T-cell (primary cell): ENCODE results near the gene MLX. TPM values are rescaled to one million over a fixed set of nuclear protein-coding genes. Genes with fewer than 3 reads are reported as not detected.
A peak's percentile ranks its signal among the peaks of the same experiment; 100 is the strongest.

Experiments used
- ATAC-seq, 4 experiments: fragments of 200-7000 bp in 3 of 4; fragments of 150-1000 bp in 1 of 4; cut with Tn5 transposase; replicated peaks in 1 of 4; 1 replicate in 3 of 4; 2 replicates in 1 of 4; pipeline ENCODE4 v1.10.0; 2021; ENCODE audit warnings: moderate library complexity in 3 of 4, mild to moderate bottlenecking in 2 of 4, moderate number of reproducible peaks in 1 of 4
- CTCF ChIA-PET, 2 donors: fragments of 300-600 bp; sonication (Branson Sonifier 250); formaldehyde crosslinking; loops; one replicate each; lab custom pipeline; 2022; ENCODE audit warnings: antibody characterized with exemption in 2 of 2; lab: Charles Lee
- POLR2A ChIA-PET, 2 donors: fragments of 300-600 bp; sonication (Branson Sonifier 250); formaldehyde crosslinking; loops; one replicate each; lab custom pipeline; 2022; ENCODE audit warnings: antibody characterized with exemption in 2 of 2; lab: Charles Lee
- DNase-seq, 35 experiments: peaks; one replicate each; pipeline versions ENCODE4 v3.0.0 to v3.0.0-alpha.2; 2013 to 2023
- H3K27ac ChIP-seq: one replicate; pipeline ENCODE4 v1.5.1; 2013; ENCODE audit warnings: low read length
- H3K27me3 ChIP-seq, 2 experiments: replicated peaks in 1 of 2; 1 replicate in 1 of 2; 2 replicates in 1 of 2; pipeline versions ENCODE4 v1.6.1 to v1.7.0; 2013; ENCODE audit warnings: low read length in 1 of 2, mixed read lengths in 1 of 2; ENCODE audit not compliant: control insufficient read depth in 2 of 2, insufficient read depth in 2 of 2; ENCODE audit errors: extremely low read depth in 1 of 2
- H3K36me3 ChIP-seq, 2 donors: 1 replicate in 1 of 2; 2 replicates in 1 of 2; pipeline versions ENCODE4 v1.6.1 to v1.7.0; 2013; ENCODE audit warnings: low read length in 1 of 2; ENCODE audit not compliant: control insufficient read depth in 2 of 2, insufficient read depth in 1 of 2; ENCODE audit errors: extremely low read depth in 1 of 2
- H3K4me1 ChIP-seq, 2 experiments: 1 replicate in 1 of 2; 2 replicates in 1 of 2; pipeline versions ENCODE4 v1.6.1 to v1.7.0; 2013; ENCODE audit warnings: low read length in 2 of 2, mixed read lengths in 1 of 2; ENCODE audit not compliant: insufficient read depth in 2 of 2, control insufficient read depth in 1 of 2; ENCODE audit errors: extremely low read depth in 1 of 2
- H3K4me3 ChIP-seq, 2 donors: 1 replicate in 1 of 2; 2 replicates in 1 of 2; pipeline versions ENCODE4 v1.5.1 to v1.7.0; 2013; ENCODE audit warnings: mild to moderate bottlenecking in 2 of 2, low read length in 1 of 2, moderate library complexity in 1 of 2; ENCODE audit not compliant: control insufficient read depth in 1 of 2; ENCODE audit errors: extremely low read depth in 1 of 2
- H3K9me3 ChIP-seq: 2 replicates; pipeline ENCODE4 v1.7.0; 2013
- H3K27ac Mint-ChIP-seq, 2 donors: one replicate each; pipeline ENCODE4 v1.8.0; 2020 to 2021; ENCODE audit warnings: mild to moderate bottlenecking in 2 of 2, mixed read lengths in 2 of 2
- H3K27me3 Mint-ChIP-seq, 2 donors: one replicate each; pipeline ENCODE4 v1.8.0; 2021 to 2022; ENCODE audit warnings: mixed read lengths in 2 of 2
- H3K36me3 Mint-ChIP-seq: one replicate; pipeline ENCODE4 v1.8.0; 2021; ENCODE audit warnings: mixed read lengths
- H3K4me1 Mint-ChIP-seq, 3 donors: one replicate each; pipeline ENCODE4 v1.8.0; 2020 to 2022; ENCODE audit warnings: mixed read lengths in 3 of 3, mild to moderate bottlenecking in 1 of 3
- H3K4me3 Mint-ChIP-seq, 3 donors: one replicate each; pipeline ENCODE4 v1.8.0; 2020 to 2022; ENCODE audit warnings: mild to moderate bottlenecking in 3 of 3, mixed read lengths in 3 of 3, moderate library complexity in 3 of 3
- H3K9me3 Mint-ChIP-seq, 3 donors: one replicate each; pipeline ENCODE4 v1.8.0; 2020 to 2022; ENCODE audit warnings: mixed read lengths in 3 of 3
- WGBS: methylation state at CpG from one replicate; pipeline ENCODE4 v1.1.5; 2013; ENCODE audit warnings: missing lambda C conversion rate; ENCODE audit not compliant: insufficient coverage; 5-methylcytosine and 5-hydroxymethylcytosine counted together
- total RNA-seq, 35 experiments: library from RNA in 6 of 35; stranded (reverse) in 6 of 35; fragments of 120-200 nt in 1 of 35; gene quantifications; one replicate each; pipeline versions ENCODE4 v1.2.1 to v1.2.4 and lab custom pipeline; 2013 to 2026

Gene MLX
- total RNA-seq, 5 donors from 2014 or later (not counting 1 experiment from before 2014, with no cell fraction given) = 31.4 to 68.9 (median 61.2) TPM

DNA sequence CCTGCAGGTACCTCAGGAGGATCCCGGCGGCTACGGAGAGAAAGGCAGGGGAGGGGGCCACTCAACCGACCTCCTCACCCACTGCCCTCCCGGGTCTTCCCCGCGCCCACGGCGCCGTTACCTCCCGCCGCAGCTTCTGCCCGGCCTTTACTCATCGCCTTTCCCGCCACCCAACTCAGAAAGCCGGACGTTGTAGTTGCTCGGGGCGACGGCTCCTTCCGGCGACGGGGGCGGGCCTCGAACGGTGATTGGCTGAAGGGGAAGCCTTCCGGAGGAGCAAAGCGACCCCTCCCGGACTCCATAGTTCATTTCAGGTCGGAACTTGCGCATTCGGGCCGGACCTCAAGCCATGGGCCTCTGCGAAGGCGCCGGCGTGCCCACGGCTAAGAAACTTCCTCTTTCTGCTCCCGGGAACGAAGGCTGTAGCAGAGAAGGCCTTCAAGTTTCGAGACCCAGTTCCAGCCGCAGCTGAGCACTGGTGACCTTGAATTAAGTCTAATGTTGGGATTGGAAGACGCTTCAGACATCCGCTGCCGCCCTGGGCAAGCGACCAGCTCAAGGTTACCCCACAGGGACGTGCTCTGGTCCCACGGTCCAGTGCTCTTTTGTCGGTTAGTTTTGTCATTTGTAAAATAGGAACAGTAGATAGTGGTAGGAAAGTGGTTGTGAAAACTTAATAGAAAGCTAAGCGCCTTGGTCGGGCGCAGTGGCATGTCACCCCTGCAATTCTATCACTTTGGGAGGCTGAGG is 10.8 kb downstream of the MLX start, which contains the start of gene PSMC3IP:
Gene PSMC3IP (minus strand): TSS at position 198 of the 750 bp plus-strand sequence. CDS start 43 bp downstream, at position 155.
- Histone ChIP-seq H3K27me3 (no peaks in the 10 kb centered on the region), H3K27ac (peak within 1 kb of the TSS; percentile 40), H3K36me3 (peaks cover 18 to 48% of the 10 kb centered on the region in 2 donors), H3K4me1 (peaks cover 5 to 20% of the 10 kb centered on the region in 2 experiments), H3K4me3 (peak within 1 kb of the TSS; percentile 76 to 95), H3K9me3 (no peaks in the 10 kb centered on the region)
- under 1% methylated on average over 43 of the region's 52 CpGs for WGBS
- peaks cover 32 to 38% (median 36%) of the 10 kb centered on the region in 3 donors for H3K4me1 Mint-ChIP-seq
- peak within 1 kb of the TSS; percentile 88 to 99 (median 98) for H3K4me3 Mint-ChIP-seq
- H3K36me3 Mint-ChIP-seq = peaks cover 20% of the 10 kb centered on the region
- peak within 1 kb of the TSS; percentile 96 to 98 for H3K27ac Mint-ChIP-seq
- peak; percentile 79 to 94 (median 87) for DNase-seq
- H3K9me3 Mint-ChIP-seq = no peaks in the 10 kb centered on the region
- H3K27me3 Mint-ChIP-seq = no peaks in the 10 kb centered on the region
- peak; percentile 93 to 94 (median 93) for ATAC-seq
- CTCF ChIA-PET = interaction anchor here (0.6 to 3.6 kb wide), 29 partner anchors 7 to 889 kb away, joined by 3 to 22 read pairs (median 4); partner anchors contain the start of genes BECN1 (in 1 of the 2), CCR10 (in 1 of the 2), CNTD1 (in 1 of the 2) and COA3 (in 1 of the 2)
- POLR2A ChIA-PET = interaction anchor here in 1 of 2 donors (0.6 kb wide), 1 partner anchor 32 kb away, joined by 4 read pairs; the partner anchor contains the start of genes RETREG3 and TUBG1

DNA sequence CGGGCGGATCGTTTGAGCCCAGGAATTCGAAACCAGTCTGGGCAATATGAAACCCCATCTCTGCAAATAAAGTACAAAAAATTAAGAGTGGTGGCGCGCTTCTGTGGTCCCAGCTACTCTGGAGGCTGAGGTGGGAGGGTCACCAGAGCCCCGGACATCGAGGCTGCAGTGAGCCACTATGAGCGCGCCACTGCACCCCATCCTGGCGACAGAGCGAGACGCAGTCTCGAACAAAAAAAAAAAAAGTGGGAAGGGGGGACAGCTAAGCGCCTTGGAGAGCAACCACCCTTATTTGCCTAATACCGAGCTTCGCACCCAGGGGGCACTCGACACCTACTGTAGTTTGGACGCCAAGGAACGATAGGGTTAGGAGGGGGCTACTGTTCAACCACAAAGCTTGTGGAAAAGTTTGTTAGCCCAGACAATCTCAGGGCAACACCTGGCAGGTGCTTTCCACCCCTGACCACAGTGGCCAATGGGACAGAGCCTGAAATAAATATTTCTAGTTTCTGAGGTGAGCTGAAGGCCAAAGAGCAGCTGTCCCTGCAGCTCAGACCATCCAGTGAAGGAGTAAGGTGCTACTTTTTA is 11.5 kb downstream of the MLX start:
- Histone ChIP-seq H3K36me3 (peaks cover 15 to 48% of the 10 kb centered on the region in 2 donors), H3K27me3 (no peaks in the 10 kb centered on the region), H3K9me3 (no peaks in the 10 kb centered on the region), H3K4me3 (peak overlapping the region; percentile 76 to 95), H3K27ac (peak overlapping the region; percentile 40), H3K4me1 (peaks cover 5 to 20% of the 10 kb centered on the region in 2 experiments)
- DNase-seq (peak in 33 of 35 experiments; percentile 30 to 80 (median 59)), ATAC-seq (peak; percentile 24 to 56 (median 46))
- ChIA-PET CTCF (interaction anchor here (0.5 to 3.6 kb wide), 29 partner anchors 8 to 890 kb away, joined by 3 to 22 read pairs (median 4); partner anchors contain the start of genes BECN1 (in 1 of the 2), CCR10 (in 1 of the 2), CNTD1 (in 1 of the 2) and COA3 (in 1 of the 2)), POLR2A (interaction anchor here (0.6 to 0.7 kb wide), 3 partner anchors 31 to 744 kb away, joined by 3 to 4 read pairs (median 3); partner anchors contain the start of genes RETREG3 (in 1 of the 2) and TUBG1 (in 1 of the 2))
- peak overlapping the region; percentile 88 to 99 (median 98) for H3K4me3 Mint-ChIP-seq
- peak overlapping the region; percentile 96 to 98 for H3K27ac Mint-ChIP-seq
- H3K4me1 Mint-ChIP-seq = peaks cover 30 to 38% (median 36%) of the 10 kb centered on the region in 3 donors
- H3K9me3 Mint-ChIP-seq = no peaks in the 10 kb centered on the region
- H3K27me3 Mint-ChIP-seq = no peaks in the 10 kb centered on the region
- H3K36me3 Mint-ChIP-seq = peaks cover 19% of the 10 kb centered on the region
- 0% methylated on average over 10 of the region's 20 CpGs for WGBS

DNA sequence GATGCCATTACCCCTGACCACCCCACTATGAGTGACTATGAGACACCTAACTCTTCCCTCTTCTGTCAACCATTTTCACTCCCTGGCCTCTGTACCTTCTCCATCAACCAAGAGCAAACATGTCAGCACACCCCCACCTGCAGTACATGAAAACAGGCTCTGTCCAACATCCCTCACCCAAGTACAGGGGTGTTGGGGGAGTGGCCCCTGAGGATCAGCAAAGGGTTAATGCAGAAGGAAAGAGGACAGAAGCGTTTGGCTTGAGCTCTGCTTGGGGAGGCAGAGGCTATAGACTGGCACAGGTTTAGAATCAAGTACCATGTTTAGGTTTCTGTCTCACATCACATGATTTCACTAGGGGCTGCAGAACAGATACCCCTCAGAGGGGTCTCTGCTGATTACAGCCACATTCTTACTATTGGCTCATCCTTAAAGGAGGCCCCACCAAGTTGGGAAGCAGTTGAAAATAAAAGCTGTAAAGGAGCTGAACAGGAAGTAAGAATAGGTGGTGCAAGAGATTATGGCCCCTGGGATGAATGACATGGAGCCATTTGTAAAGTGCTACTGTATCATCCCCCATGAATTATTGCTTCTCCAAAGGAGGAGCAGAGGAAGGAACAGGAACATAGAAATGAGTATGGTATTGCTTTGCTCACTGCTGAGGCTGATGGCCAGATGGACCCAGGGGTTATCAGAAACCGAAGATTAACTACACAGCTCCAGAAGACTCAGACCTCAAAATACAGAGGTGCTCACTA is 13.1 kb downstream of the MLX start:
- no peak for DNase-seq
- peak overlapping the region in 1 of 2 donors; percentile 8 for H3K27ac Mint-ChIP-seq
- ChIA-PET POLR2A (no interaction called here), CTCF (interaction anchor here (0.7 to 3.6 kb wide), 4 partner anchors 25 to 1297 kb away, joined by 3 to 22 read pairs (median 3); partner anchors contain the start of genes RETREG3 (in 1 of the 2) and TUBG1 (in 1 of the 2))
- no peak for ATAC-seq
- Histone ChIP-seq H3K4me1 (peaks cover 5 to 20% of the 10 kb centered on the region in 2 experiments), H3K36me3 (peaks cover 18 to 52% of the 10 kb centered on the region in 2 donors), H3K4me3 (no peak overlapping the region), H3K9me3 (no peaks in the 10 kb centered on the region), H3K27me3 (no peaks in the 10 kb centered on the region), H3K27ac (no peak overlapping the region)
- H3K4me3 Mint-ChIP-seq = peak overlapping the region in 1 of 3 donors; percentile 45
- H3K9me3 Mint-ChIP-seq = no peaks in the 10 kb centered on the region
- H3K4me1 Mint-ChIP-seq = peaks cover 29 to 38% (median 33%) of the 10 kb centered on the region in 3 donors
- 100% methylated on average over 1 of the region's 2 CpGs for WGBS
- H3K27me3 Mint-ChIP-seq = no peaks in the 10 kb centered on the region
- peaks cover 21% of the 10 kb centered on the region for H3K36me3 Mint-ChIP-seq

DNA sequence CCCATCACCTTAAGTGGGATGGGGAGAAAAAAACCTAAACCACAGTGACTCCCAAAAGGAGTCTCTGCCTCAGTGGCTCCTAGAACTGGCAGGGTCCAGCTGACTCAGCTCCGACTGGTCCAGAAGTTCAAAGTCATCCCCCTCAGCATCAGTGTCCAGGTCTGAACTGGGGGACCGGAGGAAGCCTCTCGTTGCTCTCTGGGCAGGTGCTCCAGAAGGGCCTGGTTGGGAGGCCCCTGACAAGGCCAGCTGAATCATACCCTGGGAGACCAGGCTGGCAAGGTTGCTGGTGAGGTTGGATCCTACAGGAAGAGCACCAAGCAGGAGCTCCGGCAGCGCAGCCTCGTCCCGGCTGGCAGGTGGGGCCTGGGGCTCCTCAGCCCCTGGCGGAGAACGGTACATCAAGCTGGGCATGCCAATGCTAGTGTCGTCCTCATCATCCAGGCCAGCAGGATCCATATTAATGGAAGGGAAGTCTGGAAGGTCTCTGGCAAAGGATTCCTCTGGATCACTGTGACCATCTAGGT is 14.9 kb downstream of the MLX start:
- ATAC-seq (no peak), DNase-seq (no peak)
- Mint-ChIP-seq H3K4me1 (peaks cover 23 to 26% (median 24%) of the 10 kb centered on the region in 3 donors), H3K27me3 (no peaks in the 10 kb centered on the region), H3K36me3 (peaks cover 33% of the 10 kb centered on the region), H3K27ac (no peak overlapping the region), H3K4me3 (no peak overlapping the region), H3K9me3 (no peaks in the 10 kb centered on the region)
- ChIA-PET POLR2A (interaction anchor here in 1 of 2 donors (0.6 kb wide), 2 partner anchors 13 to 840 kb away, joined by 4 to 5 read pairs; no protein-coding TSS in a partner anchor), CTCF (no interaction called here)
- 91% methylated on average over 6 of the region's 10 CpGs for WGBS
- peaks cover 5 to 19% of the 10 kb centered on the region in 2 experiments for H3K4me1 ChIP-seq
- H3K27ac ChIP-seq = no peak overlapping the region
- no peak overlapping the region for H3K4me3 ChIP-seq
- no peaks in the 10 kb centered on the region for H3K9me3 ChIP-seq
- peaks cover 25 to 69% of the 10 kb centered on the region in 2 donors for H3K36me3 ChIP-seq
- H3K27me3 ChIP-seq = no peaks in the 10 kb centered on the region

DNA sequence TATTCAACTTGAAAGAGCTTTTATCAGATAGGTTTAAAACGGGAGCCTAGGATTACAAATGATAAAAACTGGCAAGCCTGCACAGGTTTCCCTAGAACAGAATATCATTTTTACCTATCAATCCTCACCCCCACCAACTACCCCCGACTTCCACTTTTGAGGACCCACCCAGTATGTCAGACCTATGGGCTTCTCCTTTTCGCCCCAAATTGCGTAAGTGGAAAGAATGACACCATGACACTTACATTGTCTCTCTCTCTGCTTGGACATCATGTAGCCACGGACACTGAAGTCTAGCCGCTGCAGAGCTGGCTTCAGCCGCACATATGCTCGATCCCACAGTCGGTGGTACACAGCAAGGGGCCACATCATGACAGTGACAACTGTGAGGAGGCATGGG is 18.0 kb downstream of the MLX start:
- no peaks in the 10 kb centered on the region for H3K27me3 Mint-ChIP-seq

More for the DNA sequence above, 18.0 kb downstream of the MLX start:
- Mint-ChIP-seq H3K4me3 (no peak overlapping the region), H3K9me3 (no peaks in the 10 kb centered on the region), H3K4me1 (peaks cover under 1 to 8% (median 3%) of the 10 kb centered on the region in 3 donors), H3K36me3 (peaks cover 50% of the 10 kb centered on the region), H3K27ac (no peak overlapping the region)
- 98% methylated on average over 7 of the region's 9 CpGs for WGBS
- Histone ChIP-seq H3K4me1 (no peaks in the 10 kb centered on the region), H3K27me3 (no peaks in the 10 kb centered on the region), H3K27ac (no peak overlapping the region), H3K36me3 (peaks cover 25 to 92% of the 10 kb centered on the region in 2 donors), H3K4me3 (no peak overlapping the region), H3K9me3 (no peaks in the 10 kb centered on the region)
- ATAC-seq = no peak
- no peak for DNase-seq
- POLR2A ChIA-PET = interaction anchor here in 1 of 2 donors (0.6 kb wide), 1 partner anchor 27 kb away, joined by 5 read pairs; no protein-coding TSS in a partner anchor
- CTCF ChIA-PET = no interaction called here
